Activated T-cell treated with anti-CD3 and anti-CD28 coated beads, Interleukin-2, amount 50 U/mL, for 72 hours (primary cell): ENCODE results near the gene MPZL3. TPM values are rescaled to one million over a fixed set of nuclear protein-coding genes. Genes with fewer than 3 reads are reported as not detected.
"Not testable (repeated sequence)": the region's sequence is repeated elsewhere in the genome, so short reads cannot be mapped to it uniquely, and the experiment has no call there.

Experiments
- ATAC-seq, 2 donors: fragments of 150-1000 bp; cut with Tn5 transposase; replicated peaks in 1 of 2; 2 replicates each; pipeline ENCODE4 v1.10.0; 2021; ENCODE audit warnings: moderate library complexity in 2 of 2, mild to moderate bottlenecking in 1 of 2
- DNase-seq, 2 donors: peaks; one replicate each; pipeline ENCODE4 v3.0.0; 2021 to 2022; ENCODE audit warnings: mixed read lengths in 1 of 2
- H3K27ac Mint-ChIP-seq: one replicate; pipeline ENCODE4 v1.8.0; 2022; ENCODE audit warnings: mild to moderate bottlenecking, moderate library complexity, mixed read lengths
- H3K27me3 Mint-ChIP-seq: one replicate; pipeline ENCODE4 v1.8.0; 2022; ENCODE audit warnings: low read depth, mixed read lengths
- H3K36me3 Mint-ChIP-seq, 2 donors: one replicate each; pipeline ENCODE4 v1.8.0; 2022; ENCODE audit warnings: mixed read lengths in 2 of 2, mild to moderate bottlenecking in 1 of 2; ENCODE audit not compliant: insufficient read depth in 2 of 2
- H3K4me1 Mint-ChIP-seq: one replicate; pipeline ENCODE4 v1.8.0; 2022; ENCODE audit warnings: low read depth, mixed read lengths
- H3K4me3 Mint-ChIP-seq, 2 donors: one replicate each; pipeline ENCODE4 v1.8.0; 2022; ENCODE audit warnings: mild to moderate bottlenecking in 2 of 2, mixed read lengths in 2 of 2, moderate library complexity in 2 of 2
- H3K9me3 Mint-ChIP-seq, 2 donors: one replicate each; pipeline ENCODE4 v1.8.0; 2022; ENCODE audit warnings: mixed read lengths in 2 of 2
- total RNA-seq, 2 donors: library from RNA; stranded (reverse); gene quantifications; one replicate each; pipeline ENCODE4 v1.2.3, GENCODE V29; 2022

MPZL3 gene
- total RNA-seq, 2 donors from 2014 or later: 71.3 to 76.3 TPM

- Mint-ChIP-seq H3K4me1 (peaks cover 28% of the 10 kb centered on the region), H3K4me3 (peak overlapping the region in 1 of 2 donors; percentile 76), H3K9me3 (no peaks in the 10 kb centered on the region), H3K27me3 (no peaks in the 10 kb centered on the region), H3K27ac (peak overlapping the region; percentile 89), H3K36me3 (peaks cover 5 to 41% of the 10 kb centered on the region in 2 donors)
- no peak for ATAC-seq
- DNase-seq: no peak
These were observed 53.0 kb downstream of the MPZL3 start for GRCh38 chr11:118199135-118199534.

- DNase-seq (peak; percentile 88 to 90), ATAC-seq (peak; percentile 8 to 34)
- Mint-ChIP-seq H3K36me3 (peaks cover 12 to 48% of the 10 kb centered on the region in 2 donors), H3K27ac (peak overlapping the region; percentile 89), H3K4me3 (peak overlapping the region in 1 of 2 donors; percentile 76), H3K4me1 (peaks cover 32% of the 10 kb centered on the region), H3K27me3 (no peaks in the 10 kb centered on the region), H3K9me3 (no peaks in the 10 kb centered on the region)
These were observed 53.8 kb downstream of the MPZL3 start for GRCh38 chr11:118198370-118198769.

- H3K9me3 Mint-ChIP-seq: peaks cover 2 to 4% of the 10 kb centered on the region in 2 donors
- H3K4me3 Mint-ChIP-seq: no peak overlapping the region
- H3K36me3 Mint-ChIP-seq: peaks cover 22 to 60% of the 10 kb centered on the region in 2 donors
- H3K27ac Mint-ChIP-seq: peak overlapping the region; percentile 19
- H3K4me1 Mint-ChIP-seq: peaks cover 32% of the 10 kb centered on the region
- no peak for ATAC-seq
- H3K27me3 Mint-ChIP-seq: peaks cover 5% of the 10 kb centered on the region
- no peak for DNase-seq
These were observed 57.1 kb downstream of the MPZL3 start for GRCh38 chr11:118194835-118195627.

- no peak for DNase-seq
- ATAC-seq: no peak
- Mint-ChIP-seq H3K4me3 (no peak overlapping the region), H3K4me1 (peaks cover 28% of the 10 kb centered on the region), H3K9me3 (peaks cover 2 to 4% of the 10 kb centered on the region in 2 donors), H3K36me3 (peaks cover 22 to 54% of the 10 kb centered on the region in 2 donors), H3K27ac (peak overlapping the region; percentile 69), H3K27me3 (peaks cover 15% of the 10 kb centered on the region)
These were observed 58.1 kb downstream of the MPZL3 start for GRCh38 chr11:118193910-118194566.

GRCh38 chr11:118192817-118193216, 59.3 kb downstream of the MPZL3 start:
- not testable (repeated sequence) for H3K9me3 Mint-ChIP-seq, H3K4me3 Mint-ChIP-seq, ATAC-seq, DNase-seq
- H3K4me1 Mint-ChIP-seq: peaks cover 16% of the 10 kb centered on the region
- H3K36me3 Mint-ChIP-seq: peaks cover 22 to 48% of the 10 kb centered on the region in 2 donors
- H3K27ac Mint-ChIP-seq: peak overlapping the region; percentile 39
- peaks cover 16% of the 10 kb centered on the region for H3K27me3 Mint-ChIP-seq

- ATAC-seq, H3K27ac Mint-ChIP-seq, DNase-seq, H3K9me3 Mint-ChIP-seq, H3K4me3 Mint-ChIP-seq: not testable (repeated sequence)
- peaks cover 28% of the 10 kb centered on the region for H3K27me3 Mint-ChIP-seq
- peaks cover 21% of the 10 kb centered on the region for H3K4me1 Mint-ChIP-seq
- H3K36me3 Mint-ChIP-seq: peaks cover 22 to 36% of the 10 kb centered on the region in 2 donors
These were observed 61.1 kb downstream of the MPZL3 start for GRCh38 chr11:118190942-118191506.

GRCh38 chr11:118186346-118187107, 65.6 kb downstream of the MPZL3 start:
- peaks cover 3 to 4% of the 10 kb centered on the region in 2 donors for H3K36me3 Mint-ChIP-seq
- peak in 1 of 2 donors; percentile 22 for ATAC-seq
- DNase-seq: no peak
- H3K4me1 Mint-ChIP-seq: peaks cover 7% of the 10 kb centered on the region
- H3K27me3 Mint-ChIP-seq: peaks cover 40% of the 10 kb centered on the region
- peaks cover 0 to 2% of the 10 kb centered on the region in 2 donors for H3K9me3 Mint-ChIP-seq
- no peak overlapping the region for H3K27ac Mint-ChIP-seq
- no peak overlapping the region for H3K4me3 Mint-ChIP-seq

- ATAC-seq: no peak
- Mint-ChIP-seq H3K9me3 (no peaks in the 10 kb centered on the region), H3K4me3 (no peak overlapping the region), H3K4me1 (peaks cover 13% of the 10 kb centered on the region), H3K36me3 (no peaks in the 10 kb centered on the region), H3K27ac (no peak overlapping the region), H3K27me3 (peaks cover 36% of the 10 kb centered on the region)
- no peak for DNase-seq
These were observed 67.2 kb downstream of the MPZL3 start for GRCh38 chr11:118184784-118185579.

GRCh38 chr11:118183691-118184090, 68.5 kb downstream of the MPZL3 start:
- not testable (repeated sequence) for H3K4me3 Mint-ChIP-seq, H3K9me3 Mint-ChIP-seq, H3K36me3 Mint-ChIP-seq, H3K27ac Mint-ChIP-seq, ATAC-seq, DNase-seq
- H3K27me3 Mint-ChIP-seq: peaks cover 29% of the 10 kb centered on the region
- peaks cover 18% of the 10 kb centered on the region for H3K4me1 Mint-ChIP-seq

GRCh38 chr11:118180300-118180703, 71.9 kb downstream of the MPZL3 start:
- DNase-seq (peak in 1 of 2 donors; percentile 44), ATAC-seq (peak; percentile 32 to 61)
- no peaks in the 10 kb centered on the region for H3K36me3 Mint-ChIP-seq
- H3K4me1 Mint-ChIP-seq: peaks cover 18% of the 10 kb centered on the region
- no peak overlapping the region for H3K4me3 Mint-ChIP-seq
- no peak overlapping the region for H3K27ac Mint-ChIP-seq
- no peaks in the 10 kb centered on the region for H3K9me3 Mint-ChIP-seq
- H3K27me3 Mint-ChIP-seq: peaks cover 24% of the 10 kb centered on the region

GRCh38 chr11:118176778-118177134, 75.4 kb downstream of the MPZL3 start:
- H3K4me3 Mint-ChIP-seq: no peak overlapping the region
- DNase-seq (no peak), ATAC-seq (no peak)
- H3K27me3 Mint-ChIP-seq: peaks cover 29% of the 10 kb centered on the region
- H3K36me3 Mint-ChIP-seq: no peaks in the 10 kb centered on the region
- H3K4me1 Mint-ChIP-seq: peaks cover 18% of the 10 kb centered on the region
- H3K9me3 Mint-ChIP-seq: no peaks in the 10 kb centered on the region
- no peak overlapping the region for H3K27ac Mint-ChIP-seq
